Ramos (cell line): ENCODE measurements around the gene TMEM54.

ENCODE experiments used
- in situ Hi-C: fragments of 300-500 bp; cut with MboI; formaldehyde crosslinking; loops from one replicate; pipeline ENCODE4 v1.14.3; 2022; ENCODE audit warnings: low sequenced_read_pairs; ENCODE audit not compliant: unreplicated experiment

The TMEM54 gene

GRCh38 chr1:32900956-32901822 lies at the start of gene TMEM54:
TMEM54 (minus strand) TSS chr1:32901389; CDS start chr1:32901238, 151 bp downstream.
- in situ Hi-C loops = no loop called here

- in situ Hi-C loops = no loop called here
Observed at GRCh38 chr1:32949519-32949918, 48.3 kb upstream of the TMEM54 start.

GRCh38 chr1:32948905-32949304 lies 47.7 kb upstream of the TMEM54 start:
- in situ Hi-C loops = no loop called here

- in situ Hi-C loops = no loop called here
Observed at GRCh38 chr1:32948390-32948722, 47.2 kb upstream of the TMEM54 start.

GRCh38 chr1:32947669-32948389 lies 46.6 kb upstream of the TMEM54 start:
- in situ Hi-C loops = no loop called here

- in situ Hi-C loops = no loop called here
Observed at GRCh38 chr1:32946413-32946812, 45.2 kb upstream of the TMEM54 start.

- in situ Hi-C loops = no loop called here
Observed at GRCh38 chr1:32944180-32944579, 43.0 kb upstream of the TMEM54 start.

- in situ Hi-C loops = no loop called here
Observed at GRCh38 chr1:32939655-32940371, 38.6 kb upstream of the TMEM54 start.

- in situ Hi-C loops = no loop called here
Observed at GRCh38 chr1:32937061-32937460, 35.9 kb upstream of the TMEM54 start.

- in situ Hi-C loops = loop anchor here (5.0 kb wide), 1 partner anchor 123 kb away; no protein-coding TSS in a partner anchor
Observed at GRCh38 chr1:32934535-32934934, 33.3 kb upstream of the TMEM54 start.

GRCh38 chr1:32933742-32934322 lies 32.6 kb upstream of the TMEM54 start:
- in situ Hi-C loops = loop anchor here (5.0 kb wide), 1 partner anchor 123 kb away; no protein-coding TSS in a partner anchor

- in situ Hi-C loops = loop anchor here (5.0 kb wide), 1 partner anchor 126 kb away; no protein-coding TSS in a partner anchor
Observed at GRCh38 chr1:32931760-32932159, 30.6 kb upstream of the TMEM54 start.

GRCh38 chr1:32929366-32929765 lies 28.2 kb upstream of the TMEM54 start:
- in situ Hi-C loops = no loop called here

GRCh38 chr1:32928715-32929114 lies 27.5 kb upstream of the TMEM54 start:
- in situ Hi-C loops = no loop called here

GRCh38 chr1:32928285-32928684 lies 27.1 kb upstream of the TMEM54 start:
- in situ Hi-C loops = no loop called here

- in situ Hi-C loops = no loop called here
Observed at GRCh38 chr1:32927441-32927840, 26.3 kb upstream of the TMEM54 start.

- in situ Hi-C loops = no loop called here
Observed at GRCh38 chr1:32926562-32926961, 25.4 kb upstream of the TMEM54 start.

GRCh38 chr1:32925403-32926162 lies 24.4 kb upstream of the TMEM54 start:
- in situ Hi-C loops = no loop called here

- in situ Hi-C loops = no loop called here
Observed at GRCh38 chr1:32924881-32925344, 23.7 kb upstream of the TMEM54 start.

GRCh38 chr1:32920833-32921232 lies 19.6 kb upstream of the TMEM54 start:
- in situ Hi-C loops = no loop called here
